ENCODE measurements around the gene NECTIN1.

DNA sequence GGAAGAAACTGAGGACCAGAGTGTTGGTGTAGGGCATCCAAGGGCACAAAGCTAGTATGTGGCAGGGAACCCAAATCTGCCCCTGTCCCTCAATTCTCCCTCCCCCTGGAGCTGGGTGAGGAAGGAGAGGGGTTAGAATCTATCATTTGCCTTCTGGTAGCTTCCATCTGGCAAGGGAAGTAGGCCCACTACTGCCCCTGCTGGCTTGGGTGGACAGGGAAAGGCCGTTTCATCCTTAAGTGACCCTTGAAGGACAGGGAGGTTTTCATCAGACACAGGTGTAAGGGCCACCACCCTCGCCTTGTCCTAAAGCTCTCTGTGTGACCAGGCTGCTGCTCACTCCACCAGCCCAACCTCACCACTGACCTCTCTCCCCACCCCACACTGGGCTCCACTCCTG is 22.1 kb downstream of the NECTIN1 start:
- TF ChIP-seq CTCF (IDR thresholded peaks at IDR 0.05; ENCODE audit: low read depth, low read length) (peak; percentile 13; the same call in 1 of the 2 replicates), EZH2phosphoT487 (IDR thresholded peaks at IDR 0.05; ENCODE audit: low read depth) (no peak)
